ENCODE results near the gene HASPIN.
A peak's percentile ranks its signal among the peaks of the same experiment; 100 is the strongest.

- TF ChIP-seq POLR2AphosphoS5 (IDR thresholded peaks at IDR 0.05; ENCODE audit: low read depth, low read length) (no peak), PAX5 (IDR thresholded peaks at IDR 0.05; ENCODE audit: insufficient read depth, low read length, severe bottlenecking) (no peak), POLR2A (IDR thresholded peaks at IDR 0.05; ENCODE audit: low read depth, low read length) (no peak), SPI1 (IDR thresholded peaks at IDR 0.05; ENCODE audit: low read depth, low read length) (0 out of 2 replicates have a peak, but pooled peaks have one; percentile 6)
Observed at GRCh38 chr17:3740611-3741073, 16.9 kb downstream of the HASPIN start.
